Loucy (cell line): Measurements from ENCODE around the gene TMEM147.

Source experiments
- CTCF ChIP-seq: fragments of 200-600 bp; sonication (generic); conservative IDR thresholded peaks from 2 replicates; pipeline ENCODE4 v1.5.1; 2014; ENCODE audit warnings: mild to moderate bottlenecking, antibody characterized with exemption, low read length
- EZH2phosphoT487 ChIP-seq: fragments of 200-600 bp; IDR thresholded peaks from 2 replicates; pipeline ENCODE4 v1.6.1; 2018; ENCODE audit warnings: antibody characterized with exemption, mild to moderate bottlenecking, moderate library complexity, borderline replicate concordance

- TF ChIP-seq CTCF (no peak), EZH2phosphoT487 (no peak)
Observed at GRCh38 chr19:35551091-35551810, 5.8 kb downstream of the TMEM147 start.
